Keratinocyte (primary cell): Measurements from ENCODE around the gene SOX5. TPM values are rescaled to one million over a fixed set of nuclear protein-coding genes. Genes with fewer than 3 reads are reported as not detected.

ENCODE experiments used
- DNase-seq: peaks from one replicate; pipeline ENCODE4 v3.0.0-alpha.2; 2011; ENCODE audit warnings: low read depth, missing footprints, low spot score
- FAIRE-seq: peaks from 2 replicates; lab custom pipeline; 2011; peaks lifted over from hg19 to GRCh38; lab: Jason Lieb, UNC
- H2AFZ ChIP-seq: 2 replicates; pipeline ENCODE4 v1.6.0; 2012; ENCODE audit warnings: low read length, control low read depth, inconsistent platforms; ENCODE audit not compliant: control insufficient read depth
- H3K27ac ChIP-seq: 2 replicates; pipeline ENCODE4 v1.5.1; 2011; ENCODE audit warnings: low read length; ENCODE audit not compliant: control insufficient read depth, insufficient read depth
- H3K27me3 ChIP-seq: 3 replicates; pipeline ENCODE4 v1.6.0; 2011; ENCODE audit warnings: low read length; ENCODE audit not compliant: control insufficient read depth, insufficient read depth; ENCODE audit errors: extremely low read depth
- H3K36me3 ChIP-seq, 2 experiments: 2 replicates in 1 of 2; 3 replicates in 1 of 2; pipeline ENCODE4 v1.5.1; 2011; ENCODE audit warnings: low read length in 2 of 2, mild to moderate bottlenecking in 1 of 2; ENCODE audit not compliant: control insufficient read depth in 2 of 2, insufficient read depth in 2 of 2; ENCODE audit errors: extremely low read depth in 1 of 2
- H3K4me1 ChIP-seq: 3 replicates; pipeline ENCODE4 v1.5.1; 2011; ENCODE audit warnings: low read length; ENCODE audit not compliant: control insufficient read depth, insufficient read depth; ENCODE audit errors: extremely low read depth
- H3K4me2 ChIP-seq: 3 replicates; pipeline ENCODE4 v1.6.0; 2011; ENCODE audit warnings: low read depth, low read length; ENCODE audit not compliant: control insufficient read depth, insufficient read depth; ENCODE audit errors: extremely low read depth
- H3K4me3 ChIP-seq, 3 experiments: fragments of 200-600 bp in 1 of 3; sonication (generic) in 1 of 3; 2 replicates in 2 of 3; 3 replicates in 1 of 3; pipeline ENCODE4 v1.5.1; 2011 to 2016; ENCODE audit warnings: low read length in 3 of 3, mild to moderate bottlenecking in 3 of 3, control low read depth in 2 of 3, inconsistent platforms in 1 of 3, low read depth in 1 of 3, mixed read lengths in 1 of 3, mixed run types in 1 of 3, moderate library complexity in 1 of 3; ENCODE audit not compliant: control insufficient read depth in 2 of 3, insufficient read depth in 2 of 3; ENCODE audit errors: extremely low read depth in 1 of 3
- H3K79me2 ChIP-seq: 2 replicates; pipeline ENCODE4 v1.6.0; 2012; ENCODE audit warnings: low read length; ENCODE audit not compliant: control insufficient read depth, insufficient read depth
- H3K9ac ChIP-seq: 3 replicates; pipeline ENCODE4 v1.6.0; 2011; ENCODE audit warnings: low read length; ENCODE audit not compliant: control insufficient read depth, insufficient read depth; ENCODE audit errors: extremely low read depth
- H3K9me1 ChIP-seq: 3 replicates; pipeline ENCODE4 v1.6.0; 2011; ENCODE audit warnings: low read length; ENCODE audit not compliant: control insufficient read depth, insufficient read depth; ENCODE audit errors: extremely low read depth
- H3K9me3 ChIP-seq: 2 replicates; pipeline ENCODE4 v1.5.1; 2012; ENCODE audit warnings: low read depth, low read length; ENCODE audit not compliant: control insufficient read depth
- H4K20me1 ChIP-seq: 3 replicates; pipeline ENCODE4 v1.6.0; 2011; ENCODE audit warnings: low read length; ENCODE audit not compliant: control insufficient read depth, insufficient read depth; ENCODE audit errors: extremely low read depth
- EZH2 ChIP-seq: IDR thresholded peaks from one replicate; pipeline ENCODE4 v1.6.1; 2012; ENCODE audit warnings: inconsistent platforms, mild to moderate bottlenecking, low read length, moderate library complexity
- dilution Hi-C: fragments of 300-500 bp; cut with MboI; formaldehyde crosslinking; loops from one replicate; pipeline ENCODE4 v1.7.0; 2020; ENCODE audit warnings: low sequenced_read_pairs; ENCODE audit not compliant: extremely low pct_ligation_motif_present
- polyA plus RNA-seq, 5 experiments: library from polyadenylated mRNA; depleted of rRNA in 3 of 5; stranded (reverse) in 3 of 5; stranded (forward) in 1 of 5; unstranded in 1 of 5; fragments of >200 nt; gene quantifications; 1 replicate in 1 of 5; 2 replicates in 3 of 5; 3 replicates in 1 of 5; pipeline versions ENCODE4 v1.2.1 to v1.2.3, GENCODE V29; 2011 to 2012; ENCODE audit warnings: missing spikeins in 2 of 5, low read depth in 1 of 5, low replicate concordance in 1 of 5
- TF ChIP-seq, protein P1 (sequence below), 3 experiments: IDR thresholded peaks in 1 of 3; conservative IDR thresholded peaks in 1 of 3; optimal IDR thresholded peaks in 1 of 3; 2 replicates in 2 of 3; 3 replicates in 1 of 3; pipeline versions ENCODE3 to v1.5.1; 2011; ENCODE audit warnings: low read length in 3 of 3, mild to moderate bottlenecking in 3 of 3, moderate library complexity in 2 of 3, control low read depth in 1 of 3, inconsistent platforms in 1 of 3; ENCODE audit not compliant: insufficient read depth in 2 of 3; ENCODE audit errors: extremely low read depth in 1 of 3

The SOX5 gene
- polyA plus RNA-seq, 1 donor (not counting 4 experiments of a cell fraction or from before 2014, with no cell fraction given): not detected

DNA sequence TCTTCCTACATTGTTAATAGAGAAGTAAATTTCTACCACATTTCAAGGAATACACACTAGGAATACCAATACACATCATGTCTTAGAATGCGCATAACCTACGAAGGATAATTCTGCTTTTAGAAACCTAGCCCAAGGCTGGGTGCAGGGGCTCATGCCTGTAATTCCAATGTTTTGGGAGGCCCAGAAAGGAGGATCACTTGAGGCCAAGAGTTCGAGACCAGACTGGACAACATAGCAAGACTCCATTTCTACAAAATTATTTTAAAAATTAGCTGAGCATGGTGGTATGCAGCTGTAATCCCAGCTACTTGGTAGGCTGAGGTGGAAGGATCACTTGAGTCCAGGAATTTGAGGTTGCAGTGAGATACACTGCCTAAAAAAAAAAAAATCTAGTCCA lies 206.9 kb downstream of the SOX5 start:
- Histone ChIP-seq H4K20me1 (no peaks in the 10 kb centered on the region), H3K9me3 (no peaks in the 10 kb centered on the region), H2AFZ (no peak overlapping the region), H3K27me3 (no peaks in the 10 kb centered on the region), H3K4me3 (no peak overlapping the region), H3K9me1 (no peaks in the 10 kb centered on the region), H3K36me3 (no peaks in the 10 kb centered on the region), H3K9ac (no peak overlapping the region), H3K79me2 (no peaks in the 10 kb centered on the region), H3K27ac (no peak overlapping the region), H3K4me2 (no peak overlapping the region), H3K4me1 (no peaks in the 10 kb centered on the region)
- FAIRE-seq (no peak), DNase-seq (no peak)
- dilution Hi-C loops: no loop called here
- TF ChIP-seq EZH2: no peak
- TF ChIP-seq, protein P1, sequence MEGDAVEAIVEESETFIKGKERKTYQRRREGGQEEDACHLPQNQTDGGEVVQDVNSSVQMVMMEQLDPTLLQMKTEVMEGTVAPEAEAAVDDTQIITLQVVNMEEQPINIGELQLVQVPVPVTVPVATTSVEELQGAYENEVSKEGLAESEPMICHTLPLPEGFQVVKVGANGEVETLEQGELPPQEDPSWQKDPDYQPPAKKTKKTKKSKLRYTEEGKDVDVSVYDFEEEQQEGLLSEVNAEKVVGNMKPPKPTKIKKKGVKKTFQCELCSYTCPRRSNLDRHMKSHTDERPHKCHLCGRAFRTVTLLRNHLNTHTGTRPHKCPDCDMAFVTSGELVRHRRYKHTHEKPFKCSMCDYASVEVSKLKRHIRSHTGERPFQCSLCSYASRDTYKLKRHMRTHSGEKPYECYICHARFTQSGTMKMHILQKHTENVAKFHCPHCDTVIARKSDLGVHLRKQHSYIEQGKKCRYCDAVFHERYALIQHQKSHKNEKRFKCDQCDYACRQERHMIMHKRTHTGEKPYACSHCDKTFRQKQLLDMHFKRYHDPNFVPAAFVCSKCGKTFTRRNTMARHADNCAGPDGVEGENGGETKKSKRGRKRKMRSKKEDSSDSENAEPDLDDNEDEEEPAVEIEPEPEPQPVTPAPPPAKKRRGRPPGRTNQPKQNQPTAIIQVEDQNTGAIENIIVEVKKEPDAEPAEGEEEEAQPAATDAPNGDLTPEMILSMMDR (optimal IDR thresholded peaks at IDR 0.05 in 1 of 3, IDR thresholded peaks at IDR 0.05 in 1 of 3, conservative IDR thresholded peaks at IDR 0.05 in 1 of 3; ENCODE audit: extremely low read depth in 1 of 3, insufficient read depth in 2 of 3, low read length in 3 of 3): no peak

DNA sequence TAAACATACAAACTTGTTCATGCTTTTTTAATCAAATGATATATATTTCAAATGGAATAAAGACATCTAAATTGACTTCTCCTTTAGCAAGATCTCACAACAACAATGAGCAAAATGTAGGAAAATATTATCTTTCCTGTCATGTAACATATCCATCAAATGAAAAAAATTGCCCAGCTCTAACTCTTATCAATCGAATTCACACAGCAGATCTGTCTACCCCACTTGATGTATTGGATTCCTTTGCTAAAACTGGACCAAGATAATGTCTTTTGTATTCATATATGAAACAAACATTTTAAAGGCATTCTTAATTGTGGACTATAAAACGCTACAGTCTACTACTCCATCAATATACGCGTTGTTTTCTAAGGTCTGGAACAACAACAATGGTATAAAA lies 218.0 kb downstream of the SOX5 start:
- FAIRE-seq (no peak), DNase-seq (no peak)
- Histone ChIP-seq H3K4me2 (no peak overlapping the region), H3K4me1 (no peaks in the 10 kb centered on the region), H3K9ac (no peak overlapping the region), H3K27me3 (no peaks in the 10 kb centered on the region), H2AFZ (no peak overlapping the region), H3K36me3 (no peaks in the 10 kb centered on the region), H3K9me1 (no peaks in the 10 kb centered on the region), H3K9me3 (no peaks in the 10 kb centered on the region), H3K4me3 (no peak overlapping the region), H3K79me2 (no peaks in the 10 kb centered on the region), H3K27ac (no peak overlapping the region), H4K20me1 (no peaks in the 10 kb centered on the region)
- dilution Hi-C loops: no loop called here
- TF ChIP-seq, protein P1 (optimal IDR thresholded peaks at IDR 0.05 in 1 of 3, IDR thresholded peaks at IDR 0.05 in 1 of 3, conservative IDR thresholded peaks at IDR 0.05 in 1 of 3; ENCODE audit: extremely low read depth in 1 of 3, insufficient read depth in 2 of 3, low read length in 3 of 3): no peak
- no peak for TF ChIP-seq EZH2
